MG63 (cell line): ENCODE results near the gene KRTAP19-5. TPM values are rescaled to one million over a fixed set of nuclear protein-coding genes. Genes with fewer than 3 reads are reported as not detected.

Experiments used
- total RNA-seq: library from RNA; depleted of rRNA; stranded (reverse); fragments of >200 nt; shearing (Covaris generic); gene quantifications from 2 replicates; pipeline ENCODE4 v1.2.3, GENCODE V29; 2014; ENCODE audit warnings: low replicate concordance; rRNA removed

The KRTAP19-5 gene
- total RNA-seq, 1 experiment from 2014 or later: not detected

Other genes starting within 250 kb of the KRTAP19-5 start
- gene KRTAP24-1, start 219.2 kb downstream of the KRTAP19-5 start, total RNA-seq: not detected in 2 replicates
- gene KRTAP25-1, start 212.6 kb downstream of the KRTAP19-5 start, total RNA-seq: not detected in 2 replicates
- not detected in 2 replicates for gene KRTAP26-1, start 181.8 kb downstream of the KRTAP19-5 start, total RNA-seq
- gene KRTAP27-1, start 164.4 kb downstream of the KRTAP19-5 start, total RNA-seq: not detected in 2 replicates
- not detected in 2 replicates for gene KRTAP23-1, start 153.5 kb downstream of the KRTAP19-5 start, total RNA-seq
- not detected in 2 replicates for gene KRTAP13-2, start 129.9 kb downstream of the KRTAP19-5 start, total RNA-seq
- gene KRTAP13-1, start 106.1 kb downstream of the KRTAP19-5 start, total RNA-seq: not detected in 2 replicates
- gene KRTAP13-3, start 76.2 kb downstream of the KRTAP19-5 start, total RNA-seq: not detected in 2 replicates
- gene KRTAP13-4, start 71.9 kb downstream of the KRTAP19-5 start, total RNA-seq: not detected in 2 replicates
- gene KRTAP15-1, start 61.9 kb downstream of the KRTAP19-5 start, total RNA-seq: not detected in 2 replicates
- not detected in 2 replicates for gene KRTAP19-1, start 21.8 kb downstream of the KRTAP19-5 start, total RNA-seq
- not detected in 2 replicates for gene KRTAP19-2, start 14.7 kb downstream of the KRTAP19-5 start, total RNA-seq
- gene KRTAP19-3, start 10.1 kb downstream of the KRTAP19-5 start, total RNA-seq: not detected in 2 replicates
- gene KRTAP19-4, start 5.0 kb downstream of the KRTAP19-5 start, total RNA-seq: not detected in 2 replicates
- gene KRTAP19-6, start 39.7 kb upstream of the KRTAP19-5 start, total RNA-seq: not detected in 2 replicates
- not detected in 2 replicates for gene KRTAP19-7, start 59.2 kb upstream of the KRTAP19-5 start, total RNA-seq
- not detected in 2 replicates for gene KRTAP22-2, start 88.3 kb upstream of the KRTAP19-5 start, total RNA-seq
- gene KRTAP6-3, start 90.3 kb upstream of the KRTAP19-5 start, total RNA-seq: not detected in 2 replicates
- gene KRTAP6-2, start 96.8 kb upstream of the KRTAP19-5 start, total RNA-seq: not detected in 2 replicates
- gene KRTAP22-1, start 98.9 kb upstream of the KRTAP19-5 start, total RNA-seq: not detected in 2 replicates
- gene KRTAP6-1, start 111.8 kb upstream of the KRTAP19-5 start, total RNA-seq: not detected in 2 replicates
- not detected in 2 replicates for gene KRTAP20-1, start 114.3 kb upstream of the KRTAP19-5 start, total RNA-seq
- not detected in 2 replicates for gene KRTAP20-4, start 118.5 kb upstream of the KRTAP19-5 start, total RNA-seq
- gene KRTAP20-2, start 133.1 kb upstream of the KRTAP19-5 start, total RNA-seq: not detected in 2 replicates
- not detected in 2 replicates for gene KRTAP20-3, start 140.7 kb upstream of the KRTAP19-5 start, total RNA-seq
- gene KRTAP21-3, start 216.6 kb upstream of the KRTAP19-5 start, total RNA-seq: not detected in 2 replicates
- not detected in 2 replicates for gene KRTAP21-2, start 245.1 kb upstream of the KRTAP19-5 start, total RNA-seq